Nephron progenitor cell (in vitro differentiated cells): ENCODE measurements around the gene HCN1.

Experiments used
- DNase-seq: peaks from one replicate; pipeline ENCODE4 v3.0.0; 2021
- H3K27ac Mint-ChIP-seq: 2 replicates; pipeline ENCODE4 v1.8.0; 2021; ENCODE audit warnings: mild to moderate bottlenecking, moderate library complexity, mixed read lengths
- H3K27me3 Mint-ChIP-seq: 2 replicates; pipeline ENCODE4 v1.8.0; 2021; ENCODE audit warnings: mild to moderate bottlenecking, low read depth, mixed read lengths; ENCODE audit not compliant: poor library complexity
- H3K36me3 Mint-ChIP-seq: 2 replicates; pipeline ENCODE4 v1.8.0; 2021; ENCODE audit warnings: low read depth, mixed read lengths
- H3K4me1 Mint-ChIP-seq: 2 replicates; pipeline ENCODE4 v1.8.0; 2021; ENCODE audit warnings: mixed read lengths
- H3K4me3 Mint-ChIP-seq: 2 replicates; pipeline ENCODE4 v1.8.0; 2021; ENCODE audit warnings: mild to moderate bottlenecking, moderate library complexity, mixed read lengths
- H3K9me3 Mint-ChIP-seq: 2 replicates; pipeline ENCODE4 v1.8.0; 2021; ENCODE audit warnings: mild to moderate bottlenecking, moderate library complexity, mixed read lengths
- CTCF ChIP-seq: fragments of 200-600 bp; sonication (generic); IDR thresholded peaks from 2 replicates; pipeline ENCODE4 v1.5.0; 2021; ENCODE audit warnings: antibody characterized with exemption

HCN1 gene

DNA sequence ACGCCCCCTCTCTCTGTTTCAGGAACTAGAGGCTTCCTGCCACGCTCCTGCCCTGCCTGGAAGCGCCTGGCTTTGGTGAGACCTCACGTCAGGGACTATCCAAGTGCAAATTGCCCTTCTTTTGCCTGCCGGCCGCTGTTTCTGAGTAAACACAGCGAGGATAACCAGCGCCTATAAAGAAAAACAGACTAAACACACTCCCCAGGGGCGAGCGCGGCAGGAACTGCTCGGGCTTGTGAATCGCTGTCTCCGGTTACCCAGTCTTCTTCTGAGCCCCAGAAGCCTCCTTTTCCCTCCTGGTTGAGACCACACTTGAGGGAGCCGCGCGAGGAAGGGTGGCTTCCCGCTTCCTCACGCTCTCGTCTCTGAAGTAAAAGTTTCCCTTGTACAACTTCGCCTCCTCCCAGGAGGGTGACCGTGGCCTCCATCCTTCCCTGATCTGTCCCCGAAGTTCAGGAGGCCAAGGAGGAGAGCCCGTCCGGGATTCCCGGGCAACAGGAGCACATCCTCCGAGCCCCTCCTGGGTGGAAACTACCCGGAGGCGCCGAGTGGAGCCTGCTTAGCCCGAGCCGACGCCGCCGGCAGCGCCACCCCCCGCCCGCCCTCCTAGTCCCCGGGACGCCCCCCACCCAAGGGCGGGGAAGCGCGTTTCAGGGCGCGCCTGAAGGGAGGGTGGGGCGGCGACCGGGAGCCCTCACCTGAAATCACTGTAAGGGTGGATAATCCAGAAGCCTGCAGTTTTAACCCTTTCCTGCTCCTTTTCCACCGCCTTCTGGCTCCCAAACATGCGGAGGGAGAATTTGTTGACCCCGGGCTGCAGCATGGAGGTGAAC, 993 bp downstream of the HCN1 start:
- TF ChIP-seq CTCF: no peak
- peak; percentile 33 for DNase-seq
- Mint-ChIP-seq H3K4me1 (peaks cover 15% of the 10 kb centered on the region), H3K9me3 (no peaks in the 10 kb centered on the region), H3K36me3 (no peaks in the 10 kb centered on the region), H3K27ac (no peak overlapping the region), H3K4me3 (peak overlapping the region; percentile 82), H3K27me3 (peaks cover 60% of the 10 kb centered on the region)

DNA sequence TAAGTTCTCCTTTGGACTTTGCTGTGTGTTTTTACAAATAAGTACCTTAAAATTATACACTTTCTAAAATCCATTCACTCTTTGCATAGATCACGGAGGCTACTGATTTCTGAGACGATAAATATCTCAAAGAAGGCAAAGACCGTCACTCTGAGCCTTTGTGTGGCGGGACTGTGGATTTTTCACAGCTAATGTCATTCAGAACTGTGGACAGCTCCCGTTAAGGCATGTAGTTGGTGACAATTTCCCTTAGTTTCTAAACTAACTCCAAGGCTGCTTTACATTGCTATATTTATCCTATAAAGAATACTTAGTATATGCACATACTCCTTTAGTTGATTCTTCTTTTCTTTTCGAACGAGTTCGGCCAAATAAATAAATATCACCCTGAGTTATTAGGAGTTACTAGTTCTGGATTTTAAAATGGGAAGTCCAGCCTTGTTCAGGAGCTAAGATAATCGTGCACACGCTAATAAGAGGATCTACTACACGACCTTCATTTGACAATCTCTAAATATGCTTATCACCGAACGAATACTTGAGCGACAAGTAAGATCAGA, 1.8 kb downstream of the HCN1 start:
- no peaks in the 10 kb centered on the region for H3K9me3 Mint-ChIP-seq
- H3K27me3 Mint-ChIP-seq: peaks cover 56% of the 10 kb centered on the region
- peak; percentile 27 for DNase-seq
- no peak overlapping the region for H3K27ac Mint-ChIP-seq
- H3K36me3 Mint-ChIP-seq: no peaks in the 10 kb centered on the region
- TF ChIP-seq CTCF: no peak
- H3K4me1 Mint-ChIP-seq: peaks cover 15% of the 10 kb centered on the region
- peak overlapping the region; percentile 82 for H3K4me3 Mint-ChIP-seq

DNA sequence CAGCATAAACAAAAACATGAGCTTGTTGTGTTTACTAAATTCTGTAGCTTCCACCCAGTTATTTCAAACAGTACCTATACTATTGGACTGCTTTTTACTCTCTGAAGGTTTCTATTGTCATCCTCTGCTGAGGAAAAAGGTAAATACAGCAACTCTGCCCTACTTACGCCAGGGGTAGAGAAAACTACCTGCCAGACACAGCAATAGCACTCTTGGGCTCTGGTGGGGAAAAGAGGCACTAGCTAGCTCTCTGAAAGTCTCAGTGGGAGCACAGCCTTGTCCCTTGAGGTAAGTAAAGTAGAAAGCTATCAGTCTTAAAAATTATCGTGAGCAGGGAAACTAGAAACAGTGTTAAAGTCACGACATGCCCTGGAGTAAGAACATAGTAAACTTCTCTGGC, 3.7 kb downstream of the HCN1 start:
- DNase-seq: no peak
- peaks cover 15% of the 10 kb centered on the region for H3K4me1 Mint-ChIP-seq
- TF ChIP-seq CTCF: no peak
- no peaks in the 10 kb centered on the region for H3K36me3 Mint-ChIP-seq
- H3K9me3 Mint-ChIP-seq: no peaks in the 10 kb centered on the region
- peaks cover 51% of the 10 kb centered on the region for H3K27me3 Mint-ChIP-seq
- H3K4me3 Mint-ChIP-seq: no peak overlapping the region
- H3K27ac Mint-ChIP-seq: no peak overlapping the region

DNA sequence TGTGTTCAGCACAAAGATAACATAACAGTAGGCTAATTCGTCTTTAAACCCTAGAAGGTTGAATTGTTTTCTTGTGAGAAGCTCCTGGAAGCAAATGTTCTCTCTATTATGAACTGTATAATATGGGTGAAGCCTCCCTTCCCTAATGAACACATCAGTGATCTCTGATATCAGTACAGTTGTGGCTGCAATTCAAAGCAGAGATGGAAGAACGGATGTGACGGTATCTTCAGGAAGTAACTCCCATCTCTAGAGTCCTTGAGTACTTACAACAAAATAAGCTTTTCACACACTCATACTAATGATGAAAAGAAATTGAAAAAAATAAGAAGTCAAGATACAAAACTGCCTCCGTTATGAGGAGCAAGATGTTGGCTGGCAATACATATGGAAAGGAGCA, 4.5 kb downstream of the HCN1 start:
- no peak for TF ChIP-seq CTCF
- no peak overlapping the region for H3K27ac Mint-ChIP-seq
- no peaks in the 10 kb centered on the region for H3K9me3 Mint-ChIP-seq
- H3K36me3 Mint-ChIP-seq: no peaks in the 10 kb centered on the region
- peaks cover 15% of the 10 kb centered on the region for H3K4me1 Mint-ChIP-seq
- no peak for DNase-seq
- H3K4me3 Mint-ChIP-seq: no peak overlapping the region
- H3K27me3 Mint-ChIP-seq: peaks cover 43% of the 10 kb centered on the region

DNA sequence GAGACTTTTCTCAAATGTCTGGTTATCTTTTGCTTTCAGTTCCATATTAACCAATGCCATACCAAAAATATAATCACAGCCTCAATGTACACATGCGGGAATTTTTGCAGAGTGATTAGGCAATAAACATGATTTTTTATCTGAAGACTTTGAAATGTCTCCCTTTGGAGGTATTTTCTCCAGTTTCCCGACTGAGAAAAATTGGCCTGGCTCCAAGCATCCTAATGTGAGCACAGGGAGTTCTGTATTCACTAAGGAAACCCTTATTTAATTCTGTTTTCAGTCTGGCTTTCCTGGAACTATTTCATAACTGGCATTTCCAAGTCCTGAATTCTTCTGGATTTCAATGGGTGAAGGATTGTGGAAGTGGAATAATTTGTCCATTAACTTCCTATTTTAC, 8.5 kb downstream of the HCN1 start:
- no peak for TF ChIP-seq CTCF
- H3K27me3 Mint-ChIP-seq: peaks cover 8% of the 10 kb centered on the region

GRCh38 chr5:45686620-45687019, 9.6 kb downstream of the HCN1 start:
- no peak for TF ChIP-seq CTCF
- no peaks in the 10 kb centered on the region for H3K4me1 Mint-ChIP-seq
- DNase-seq: no peak
- no peaks in the 10 kb centered on the region for H3K9me3 Mint-ChIP-seq
- H3K36me3 Mint-ChIP-seq: no peaks in the 10 kb centered on the region
- H3K27me3 Mint-ChIP-seq: peaks cover under 1% of the 10 kb centered on the region
- H3K27ac Mint-ChIP-seq: no peak overlapping the region
- H3K4me3 Mint-ChIP-seq: no peak overlapping the region

More for the DNA sequence above, 8.5 kb downstream of the HCN1 start:
- H3K9me3 Mint-ChIP-seq: no peaks in the 10 kb centered on the region
- H3K4me3 Mint-ChIP-seq: no peak overlapping the region
- no peak overlapping the region for H3K27ac Mint-ChIP-seq
- no peak for DNase-seq
- no peaks in the 10 kb centered on the region for H3K36me3 Mint-ChIP-seq
- H3K4me1 Mint-ChIP-seq: no peaks in the 10 kb centered on the region
